Measurements from ENCODE around the gene LZTFL1. TPM values are rescaled to one million over a fixed set of nuclear protein-coding genes. Genes with fewer than 3 reads are reported as not detected.
"Not testable (repeated sequence)": the region's sequence is repeated elsewhere in the genome, so short reads cannot be mapped to it uniquely, and the experiment has no call there.

LZTFL1 gene
- total RNA-seq, 1 donor from 2014 or later, result 10.2 TPM

GRCh38 chr3:45865563-45865962, 23.6 kb upstream of the LZTFL1 start:
- DNase-seq (ENCODE audit: low spot score), result no peak

GRCh38 chr3:45864760-45865519, 23.0 kb upstream of the LZTFL1 start:
- no peak for DNase-seq (ENCODE audit: low spot score)

GRCh38 chr3:45861043-45861719, 19.3 kb upstream of the LZTFL1 start:
- DNase-seq (ENCODE audit: low spot score), result no peak

- DNase-seq (ENCODE audit: low spot score), result no peak
Observed at GRCh38 chr3:45860481-45860880, 18.6 kb upstream of the LZTFL1 start.

- no peak for DNase-seq (ENCODE audit: low spot score)
Observed at GRCh38 chr3:45858809-45859543, 17.1 kb upstream of the LZTFL1 start.

GRCh38 chr3:45857024-45857423, 15.1 kb upstream of the LZTFL1 start:
- not testable (repeated sequence) for DNase-seq (ENCODE audit: low spot score)

- DNase-seq (ENCODE audit: low spot score), result not testable (repeated sequence)
Observed at GRCh38 chr3:45856323-45856722, 14.4 kb upstream of the LZTFL1 start.

GRCh38 chr3:45852828-45853227, 10.9 kb upstream of the LZTFL1 start:
- no peak for DNase-seq (ENCODE audit: low spot score)

GRCh38 chr3:45848392-45848791, 6.5 kb upstream of the LZTFL1 start:
- no peak for DNase-seq (ENCODE audit: low spot score)

GRCh38 chr3:45844616-45845015, 2.7 kb upstream of the LZTFL1 start:
- no peak for DNase-seq (ENCODE audit: low spot score)

GRCh38 chr3:45842851-45843625, 1.1 kb upstream of the LZTFL1 start:
- no peak for DNase-seq (ENCODE audit: low spot score)

- DNase-seq (ENCODE audit: low spot score), result no peak
Observed at GRCh38 chr3:45841420-45841756, 531 bp downstream of the LZTFL1 start.

GRCh38 chr3:45838466-45838865, 3.5 kb downstream of the LZTFL1 start:
- no peak for DNase-seq (ENCODE audit: low spot score)

GRCh38 chr3:45832699-45833098, 9.2 kb downstream of the LZTFL1 start:
- no peak for DNase-seq (ENCODE audit: low spot score)

GRCh38 chr3:45830121-45830520, 11.8 kb downstream of the LZTFL1 start:
- no peak for DNase-seq (ENCODE audit: low spot score)

GRCh38 chr3:45826908-45827307, 15.0 kb downstream of the LZTFL1 start:
- DNase-seq (ENCODE audit: low spot score), result no peak

- DNase-seq (ENCODE audit: low spot score), result no peak
Observed at GRCh38 chr3:45826321-45826720, 15.6 kb downstream of the LZTFL1 start.

- DNase-seq (ENCODE audit: low spot score), result no peak
Observed at GRCh38 chr3:45821127-45821526, 20.8 kb downstream of the LZTFL1 start.

GRCh38 chr3:45819543-45819942, 22.4 kb downstream of the LZTFL1 start:
- DNase-seq (ENCODE audit: low spot score), result no peak

- DNase-seq (ENCODE audit: low spot score), result no peak
Observed at GRCh38 chr3:45817831-45818522, 23.9 kb downstream of the LZTFL1 start.

GRCh38 chr3:45816544-45816943, 25.4 kb downstream of the LZTFL1 start:
- DNase-seq (ENCODE audit: low spot score), result no peak

Data from mesenteric fat pad (tissue), 1 donor.